Pulmonary artery endothelial cell (primary cell): ENCODE data around the gene MLNR. TPM values are rescaled to one million over a fixed set of nuclear protein-coding genes. Genes with fewer than 3 reads are reported as not detected.
A peak's percentile ranks its signal among the peaks of the same experiment; 100 is the strongest.

Source experiments
- DNase-seq: peaks from one replicate; pipeline ENCODE4 v3.0.0-alpha.2; 2011; ENCODE audit warnings: low read depth, low spot score
- total RNA-seq: library from RNA; depleted of rRNA; stranded (reverse); fragments of >200 nt; gene quantifications from 2 replicates; pipeline ENCODE4 v1.2.3, GENCODE V29; 2014

MLNR gene
- total RNA-seq, 1 donor from 2014 or later, result not detected

DNA sequence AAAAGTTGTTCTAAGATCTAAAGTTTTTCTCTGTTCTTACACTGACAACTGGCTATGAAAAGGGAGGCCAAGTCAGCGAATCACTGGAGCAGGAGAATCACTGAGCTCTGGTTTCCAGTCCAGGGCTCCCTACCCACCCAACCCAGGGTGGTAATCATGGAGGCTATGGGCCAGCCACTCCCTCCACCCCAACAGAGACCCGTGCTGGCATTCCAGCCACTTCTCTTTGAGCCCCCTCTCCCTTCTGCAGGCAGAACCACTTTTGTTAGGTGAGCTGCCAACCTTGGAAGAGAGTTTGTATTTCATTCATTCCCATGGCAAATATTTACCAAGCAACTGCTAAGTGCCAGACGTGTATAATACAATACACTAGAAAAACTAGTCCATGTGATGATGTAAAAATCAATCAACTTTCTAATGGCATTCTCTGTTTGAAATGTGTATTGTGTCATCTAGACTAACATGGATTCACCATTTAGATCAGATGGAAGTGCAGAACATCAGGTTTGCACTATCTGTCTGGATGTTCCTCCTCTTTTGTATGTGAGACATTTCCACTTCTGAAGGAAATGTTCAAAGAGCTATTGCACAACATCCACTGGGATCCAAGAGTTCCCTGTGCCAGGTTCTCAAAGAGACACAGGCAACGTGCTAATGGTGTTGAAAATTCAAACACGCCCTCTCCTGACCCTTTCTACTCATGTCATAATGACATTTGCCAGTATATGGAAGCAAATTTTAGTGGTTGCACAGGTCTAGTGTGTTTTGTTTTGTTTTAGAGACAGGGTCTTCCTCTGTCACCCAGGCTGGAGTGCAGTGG, 5.3 kb downstream of the MLNR start:
- no peak for DNase-seq

DNA sequence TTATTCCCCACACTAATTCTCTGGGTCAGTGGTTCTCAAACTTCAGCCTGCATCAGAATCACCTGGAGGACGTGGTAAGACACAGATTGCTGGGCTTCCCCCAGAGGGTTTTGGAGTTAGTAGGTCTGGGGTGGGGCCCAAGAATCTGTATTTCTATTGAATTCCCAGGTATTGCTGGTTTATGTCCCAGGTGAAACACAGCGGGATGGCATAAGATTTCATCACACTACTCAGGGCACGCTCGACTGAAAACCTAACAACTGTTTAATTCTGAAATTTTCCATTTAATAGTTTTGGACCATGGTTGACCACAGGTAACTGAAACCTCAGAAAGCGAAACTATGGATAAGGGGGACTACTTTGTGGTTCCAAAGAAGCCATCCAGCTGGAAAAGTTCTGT, 6.5 kb downstream of the MLNR start:
- DNase-seq, result no peak

DNA sequence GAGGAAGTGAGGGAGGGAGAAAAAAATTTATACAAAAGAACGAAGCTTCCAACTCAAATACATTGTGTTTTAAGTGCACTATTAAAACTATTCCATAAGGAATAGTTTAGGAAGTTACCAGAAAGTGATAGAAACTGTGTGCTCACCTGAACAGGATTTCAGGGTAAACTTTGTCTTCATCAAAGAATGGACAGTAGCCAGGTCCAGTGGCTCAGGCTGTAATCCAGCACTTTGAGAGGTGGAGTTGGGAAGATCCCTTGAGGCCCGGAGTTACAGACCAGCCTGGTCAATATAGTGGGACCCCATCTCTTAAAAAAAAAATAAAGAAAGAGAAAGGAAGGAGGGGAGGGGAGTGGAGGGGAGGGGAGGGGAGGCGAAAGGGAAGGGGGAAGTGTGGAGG, 14.6 kb downstream of the MLNR start:
- no peak for DNase-seq

DNA sequence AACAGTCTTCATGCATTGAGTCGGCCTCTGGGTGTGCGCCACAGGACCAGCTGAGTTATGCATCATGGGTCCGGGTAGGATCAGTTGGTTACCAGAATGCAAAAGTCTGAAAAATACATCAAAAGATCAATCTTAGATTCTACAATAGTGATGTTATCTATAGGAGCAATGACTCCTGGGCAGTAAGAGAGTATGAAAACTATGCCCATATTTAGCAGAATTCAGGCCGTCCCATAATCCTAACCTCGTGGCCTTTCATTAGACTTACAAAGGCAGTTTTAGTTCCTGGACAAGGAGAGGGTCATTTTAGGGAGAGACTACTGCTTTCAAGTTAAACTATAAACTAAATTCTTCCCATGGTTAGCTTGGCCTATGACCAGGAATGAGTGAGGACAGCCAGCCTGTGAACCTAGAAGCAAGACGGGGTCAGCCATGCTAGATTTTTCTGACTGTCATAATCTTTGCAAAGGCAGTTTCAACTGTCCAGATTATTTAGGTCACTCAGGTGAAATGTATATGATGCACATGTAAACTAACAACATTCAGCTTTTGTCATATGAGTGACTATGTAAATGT, 15.8 kb downstream of the MLNR start:
- no peak for DNase-seq

DNA sequence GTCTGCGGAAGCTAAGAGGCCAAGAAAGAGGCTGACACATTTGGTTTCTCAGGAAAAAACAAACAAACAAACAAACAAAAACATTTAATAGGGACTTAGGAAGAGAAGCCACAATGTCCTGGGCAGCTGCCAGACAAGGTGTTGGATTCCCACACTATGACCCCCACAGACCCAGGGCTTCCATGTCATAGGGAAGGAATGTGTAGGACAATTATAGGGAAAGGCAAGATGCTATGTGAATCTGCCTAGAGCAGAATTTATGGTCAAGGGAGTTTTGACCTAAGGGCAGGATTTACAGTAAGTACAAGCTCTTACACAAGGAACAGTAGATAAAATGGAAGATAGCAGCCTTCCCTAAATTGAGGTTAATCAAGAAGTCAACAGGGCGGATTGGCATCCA, 18.5 kb downstream of the MLNR start:
- no peak for DNase-seq

DNA sequence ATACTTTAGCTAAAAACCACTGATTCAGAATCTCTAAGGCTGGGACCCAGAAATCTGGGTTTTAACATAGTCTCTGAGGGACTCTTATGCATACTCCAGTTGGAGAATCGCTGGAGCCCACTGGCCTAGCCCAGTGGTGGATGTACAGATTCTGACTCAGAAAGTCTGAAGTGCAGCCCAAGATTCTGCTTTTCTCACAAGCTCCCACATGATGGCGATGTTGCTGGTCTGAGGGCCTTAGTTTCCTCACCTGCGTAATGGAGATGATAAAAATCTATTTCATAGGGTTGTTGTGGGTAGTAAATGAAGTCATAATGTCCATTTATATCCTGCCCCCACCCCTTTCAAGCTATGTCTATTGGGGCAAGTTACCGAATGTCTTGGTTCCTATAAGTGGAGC, 19.9 kb downstream of the MLNR start:
- no peak for DNase-seq

DNA sequence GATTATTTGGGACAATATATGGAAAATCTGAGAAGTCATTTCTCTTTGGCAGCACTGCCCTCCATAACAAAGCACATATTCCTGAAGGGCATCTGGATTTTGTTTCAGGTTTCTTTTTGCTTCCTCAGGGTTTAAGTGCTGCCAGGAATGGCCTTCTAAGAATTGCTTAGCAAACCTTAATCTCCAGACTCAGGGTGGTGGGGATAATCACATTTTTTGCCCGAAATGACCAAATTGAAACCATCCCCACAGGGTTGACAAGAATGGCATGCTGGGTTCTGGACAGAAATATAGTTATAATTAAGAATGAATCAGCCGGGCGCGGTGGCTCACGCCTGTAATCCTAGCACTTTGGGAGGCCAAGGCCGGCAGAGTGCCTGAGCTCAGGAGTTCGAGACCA, 21.2 kb downstream of the MLNR start:
- DNase-seq, result no peak

DNA sequence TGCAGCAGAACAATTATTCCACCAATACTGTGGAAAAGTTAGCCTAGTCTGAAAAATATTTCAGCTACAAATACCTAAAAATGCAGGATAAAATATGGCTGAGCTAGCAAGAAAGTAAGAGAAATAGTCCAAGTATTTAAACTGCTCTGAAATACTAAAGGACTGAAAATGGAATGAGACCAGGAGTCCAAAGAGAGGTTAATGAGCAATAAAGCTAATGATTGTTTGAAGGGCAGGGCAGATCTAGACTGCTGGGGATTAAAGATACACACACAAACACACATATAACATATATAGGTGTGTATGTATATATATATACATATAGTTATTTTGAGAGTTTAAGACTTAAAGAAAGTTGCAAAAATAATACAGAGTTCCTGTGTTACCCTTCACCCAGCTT, 25.0 kb downstream of the MLNR start:
- DNase-seq, result no peak

DNA sequence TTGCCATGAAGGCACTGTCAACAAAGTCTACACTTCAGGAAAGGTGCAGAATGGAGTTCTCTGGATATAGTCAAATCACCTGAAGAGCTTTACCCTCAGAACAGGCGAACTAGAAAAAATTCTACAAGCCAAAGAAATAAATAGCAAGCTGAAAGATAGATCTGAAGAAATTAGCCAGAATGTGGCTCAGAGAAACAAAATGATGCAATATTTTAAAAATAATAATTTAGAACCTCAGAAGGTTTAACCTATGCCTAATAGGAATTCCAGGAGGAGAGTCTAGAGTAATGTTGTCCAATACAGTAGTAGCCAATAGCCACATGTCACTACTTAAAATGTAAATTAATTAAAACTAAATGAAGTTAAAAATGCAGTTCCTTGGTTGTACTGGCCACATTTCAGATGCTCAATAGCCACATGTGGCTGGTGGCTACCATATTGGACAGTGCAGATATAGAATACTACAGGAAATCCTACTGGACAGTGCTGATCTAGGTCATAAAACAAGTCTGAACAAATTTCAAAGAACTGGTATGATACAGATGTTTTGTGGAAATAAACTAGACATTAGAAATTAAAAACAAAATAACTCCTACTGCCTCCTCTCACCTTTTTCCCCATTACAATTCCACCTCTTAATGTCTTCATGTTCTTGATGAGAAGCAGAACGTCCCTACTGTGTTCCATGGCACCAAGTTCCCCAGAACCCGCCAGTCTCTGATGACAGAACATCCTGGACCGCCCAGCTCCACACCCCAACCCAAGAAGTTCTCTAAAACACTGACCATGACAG, 26.9 kb downstream of the MLNR start:
- no peak for DNase-seq

DNA sequence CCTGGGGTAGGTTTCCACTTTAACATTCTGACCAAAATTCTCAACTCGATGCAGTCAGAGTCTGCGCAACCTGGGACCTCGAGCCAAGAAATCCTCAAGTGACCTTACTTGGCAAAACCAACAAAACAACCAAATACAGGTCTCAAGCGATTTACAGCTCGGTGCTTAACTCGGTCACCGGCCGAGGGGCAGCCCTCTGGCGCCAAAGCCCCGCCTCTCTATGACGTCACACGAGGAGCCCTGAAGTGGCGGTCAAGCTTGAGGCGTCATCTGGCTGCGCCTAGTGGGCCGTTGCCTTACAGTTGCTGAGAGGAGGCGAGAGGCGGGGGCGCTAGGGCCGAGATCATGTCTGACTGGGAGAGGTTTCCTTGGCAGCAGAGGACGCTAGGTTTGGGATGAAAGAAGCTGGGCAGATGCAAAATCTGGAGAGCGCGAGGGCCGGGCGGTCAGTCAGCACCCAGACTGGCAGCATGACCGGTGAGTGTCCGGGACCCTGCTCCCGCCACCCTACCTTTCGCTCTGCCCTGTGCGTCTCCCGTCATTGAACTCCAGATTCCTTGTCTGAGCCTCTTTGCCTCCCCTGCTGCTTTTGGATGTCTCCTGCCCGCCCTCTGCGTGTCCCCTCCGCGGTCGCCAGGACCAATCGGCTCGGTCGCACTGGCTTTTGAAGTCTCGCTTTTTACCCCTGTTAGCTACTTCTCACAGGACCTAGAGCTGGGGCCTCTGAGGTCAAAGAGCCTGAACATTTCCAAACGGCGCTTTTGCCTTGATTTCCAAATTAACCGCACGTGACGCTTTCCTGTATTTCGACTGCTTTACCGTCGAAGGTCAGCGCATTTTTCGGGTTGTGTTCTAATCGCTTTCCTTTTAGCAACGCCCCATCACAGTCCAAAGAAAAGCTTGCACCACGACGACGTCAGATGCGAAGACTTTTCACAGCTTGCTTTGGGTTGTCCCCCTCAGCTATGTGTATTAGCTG, 27.8 kb downstream of the MLNR start, which contains the start of gene CDADC1:
CDADC1 (plus strand) TSS at position 283 of the 979 bp plus-strand sequence; CDS start at position 396, 113 bp downstream.
- peak; percentile 86 for DNase-seq

DNA sequence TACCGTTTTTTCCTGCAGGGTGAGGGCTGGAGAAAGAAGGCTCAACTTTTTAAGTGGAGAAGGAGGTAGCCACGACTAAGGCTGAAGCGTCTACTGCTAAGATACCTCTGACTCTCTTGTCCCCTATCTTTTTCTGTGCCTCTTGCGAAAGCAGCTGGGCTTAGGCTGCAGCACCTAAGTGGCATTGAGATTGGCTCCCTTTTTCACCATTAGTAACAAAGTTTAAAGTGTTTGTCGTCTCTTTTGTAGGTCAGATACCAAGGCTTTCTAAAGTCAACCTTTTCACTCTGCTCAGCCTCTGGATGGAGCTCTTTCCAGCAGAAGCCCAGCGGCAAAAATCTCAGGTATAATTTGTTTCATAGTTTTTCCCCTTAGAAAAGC, 28.5 kb downstream of the MLNR start:
- DNase-seq, result no peak

DNA sequence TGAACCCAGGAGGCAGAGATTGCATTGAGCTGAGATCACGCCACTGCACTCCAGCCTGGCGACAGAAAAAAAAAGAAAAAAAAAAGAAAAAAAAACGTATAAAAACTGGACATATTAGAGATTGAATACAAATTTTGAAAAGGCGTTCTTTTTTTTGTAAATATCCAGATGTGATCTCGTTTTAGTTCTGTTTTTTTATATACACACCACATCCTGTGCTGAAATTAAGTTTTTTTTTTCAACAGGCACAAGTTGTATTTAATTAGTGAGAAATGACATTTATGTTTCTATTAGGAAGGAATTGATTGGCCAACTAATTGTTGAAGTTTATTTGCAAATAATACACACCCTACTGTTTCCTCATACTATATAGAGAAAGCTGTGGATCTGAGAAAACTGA, 31.2 kb downstream of the MLNR start:
- no peak for DNase-seq

DNA sequence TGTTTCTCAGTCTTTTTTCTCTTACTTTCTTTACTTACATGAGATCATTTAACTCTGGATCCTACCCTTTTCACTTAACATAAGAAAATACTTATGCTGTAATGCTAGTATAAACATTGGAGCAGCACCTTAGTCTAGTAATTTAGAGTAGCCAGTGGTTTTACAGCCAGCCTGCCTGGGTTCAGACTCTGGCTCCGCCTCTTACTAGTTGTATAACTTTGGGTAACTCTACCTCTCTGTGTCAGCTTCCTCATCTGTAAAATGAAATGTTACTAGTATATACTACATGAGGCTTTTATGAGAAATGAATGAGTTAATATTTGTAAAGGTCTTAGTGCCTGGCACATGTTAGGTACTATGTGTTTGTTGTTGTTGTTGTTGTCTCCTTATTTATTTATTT, 33.2 kb downstream of the MLNR start:
- DNase-seq, result no peak

DNA sequence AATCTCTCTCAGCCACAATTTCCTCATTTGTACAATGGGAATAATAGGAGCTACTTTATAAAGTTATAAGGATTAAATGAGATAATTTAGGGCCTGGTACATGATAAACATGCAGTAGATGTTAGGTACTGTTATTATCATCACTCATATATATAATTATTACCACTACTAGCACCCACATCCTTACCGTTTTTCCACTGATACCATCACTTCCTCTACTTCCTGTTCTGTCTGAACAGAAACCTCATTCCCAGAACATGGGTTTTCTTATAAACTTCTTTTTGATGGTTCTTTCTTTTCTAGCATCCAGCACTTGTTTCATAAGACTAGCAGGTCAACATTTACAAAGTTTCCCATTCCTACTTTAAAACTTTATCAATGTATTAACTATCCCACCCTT, 33.9 kb downstream of the MLNR start:
- no peak for DNase-seq

DNA sequence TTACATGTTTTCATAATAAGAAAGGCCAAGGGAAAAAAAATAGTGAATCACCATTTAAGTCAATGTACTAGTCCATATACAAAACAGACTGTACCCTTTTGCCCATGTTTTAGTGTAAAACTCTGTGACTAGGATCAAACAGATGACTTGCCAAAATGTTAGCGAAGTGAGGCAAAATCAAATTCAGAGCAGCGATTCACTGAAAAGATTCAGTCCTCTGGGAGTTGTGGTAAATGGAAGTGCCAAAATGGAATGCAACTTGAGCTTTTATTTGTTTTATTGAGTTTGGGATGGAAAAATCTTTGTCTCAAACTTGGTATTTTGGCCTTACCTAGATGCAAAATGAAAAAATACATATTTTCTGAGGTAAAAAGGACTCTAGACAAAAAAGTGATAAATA, 36.7 kb downstream of the MLNR start:
- no peak for DNase-seq

DNA sequence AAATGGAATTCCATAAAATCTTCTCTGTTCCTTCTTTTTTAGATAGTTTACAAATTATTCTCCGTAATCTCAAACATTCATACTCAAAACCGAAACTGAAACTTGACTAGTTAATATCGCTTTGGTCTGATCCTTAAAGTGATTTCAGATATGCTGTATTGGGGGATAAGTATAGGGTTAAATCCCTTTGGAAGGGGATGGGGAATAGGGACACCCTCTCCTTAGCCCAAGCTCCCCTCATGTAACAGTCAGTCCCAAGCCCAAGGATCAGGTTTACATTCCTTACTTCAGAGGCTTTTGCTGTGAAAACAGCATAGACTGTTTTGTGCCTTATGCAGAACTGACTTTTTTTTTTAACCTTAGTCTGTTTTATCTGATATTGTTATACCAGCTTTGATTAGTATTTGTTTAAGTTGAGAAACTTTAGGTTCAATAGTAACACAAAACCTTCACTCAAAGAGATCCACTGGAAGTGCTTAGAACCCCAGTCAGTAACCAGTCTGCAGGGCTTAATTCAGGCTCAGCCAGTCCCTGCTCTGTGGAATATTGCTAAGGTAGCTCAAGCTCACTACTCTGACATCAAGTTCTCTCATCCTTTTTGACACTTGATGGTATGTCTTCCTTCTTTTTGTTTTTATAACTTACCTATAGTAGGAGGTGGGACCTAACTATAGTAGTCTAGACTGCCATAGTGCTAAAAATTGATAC, 38.1 kb downstream of the MLNR start:
- DNase-seq, result no peak

DNA sequence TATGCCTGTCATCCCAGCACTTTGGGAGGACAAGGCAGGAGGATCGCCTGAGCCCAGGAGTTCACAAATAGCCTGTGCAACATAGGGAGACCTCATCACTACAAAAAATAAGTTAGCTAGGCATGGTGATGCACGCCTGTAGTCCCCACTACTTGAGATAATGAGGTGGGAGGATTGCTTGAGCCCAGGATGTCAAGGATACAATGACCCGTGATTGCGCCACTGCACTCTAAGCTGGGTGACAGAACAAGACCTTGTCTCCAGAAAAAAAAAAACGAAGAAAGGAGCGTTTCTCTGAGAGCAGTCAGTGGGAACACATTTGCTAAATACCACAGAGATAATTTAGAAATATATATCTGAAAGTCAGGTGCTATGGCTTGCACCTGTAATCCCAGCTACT, 39.4 kb downstream of the MLNR start:
- no peak for DNase-seq

DNA sequence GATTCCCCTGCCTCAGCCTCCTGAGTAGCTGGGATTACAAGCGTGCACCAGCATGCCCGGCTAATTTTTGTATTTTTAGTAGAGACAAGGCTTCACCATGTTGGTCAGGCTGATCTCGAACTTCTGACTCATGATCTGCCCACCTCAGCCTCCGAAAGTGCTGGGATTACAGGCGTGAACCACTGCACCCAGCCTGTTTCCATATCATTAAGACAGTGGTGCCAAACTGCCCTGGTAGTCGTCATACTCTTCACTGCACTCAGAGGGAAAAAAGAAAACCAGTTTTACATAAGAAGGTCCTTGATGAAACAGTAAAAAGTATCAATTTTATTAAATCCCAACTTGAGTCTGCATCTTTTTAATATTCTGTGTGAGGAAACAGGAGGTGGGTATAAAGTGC, 42.5 kb downstream of the MLNR start:
- DNase-seq, result no peak

DNA sequence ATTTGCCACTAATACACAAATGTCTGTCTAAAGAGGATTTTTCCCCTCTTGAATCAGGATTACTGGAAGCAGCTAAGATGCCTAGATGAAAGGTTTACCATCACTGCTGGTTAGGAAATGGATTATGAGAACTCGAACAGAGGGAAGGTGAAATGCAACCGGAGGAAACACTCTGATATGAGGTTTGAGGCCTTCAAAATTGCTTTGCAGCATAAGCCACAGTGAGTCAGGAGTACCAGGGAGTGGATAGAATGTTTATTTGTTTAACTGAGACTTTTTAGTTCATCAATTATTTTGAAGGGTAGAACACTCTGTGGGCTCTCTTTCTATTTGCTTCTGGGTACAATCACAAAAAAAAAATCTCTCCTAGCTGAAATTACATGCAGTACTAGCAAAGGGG, 45.7 kb downstream of the MLNR start:
- no peak for DNase-seq

DNA sequence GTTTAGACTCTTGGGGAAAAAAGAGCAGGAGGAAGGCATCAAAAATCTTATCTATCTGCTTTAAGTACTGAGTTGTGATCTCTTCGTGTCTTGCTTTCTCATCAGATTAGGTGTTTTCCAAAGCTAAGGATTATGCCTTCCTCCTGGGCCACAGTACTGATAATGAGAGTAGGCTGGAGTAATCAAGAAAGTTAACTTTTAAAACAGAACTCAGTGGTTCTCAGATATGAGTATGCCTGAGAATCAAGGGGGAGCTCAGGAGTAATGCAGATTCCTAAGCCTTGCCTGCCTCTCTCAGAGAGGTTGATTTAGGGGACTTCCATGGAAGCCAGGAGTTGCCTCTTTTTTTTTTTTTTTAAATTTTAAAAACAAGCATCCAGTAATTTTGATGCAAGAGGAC, 51.1 kb downstream of the MLNR start:
- no peak for DNase-seq
